GM12873 (cell line): ENCODE measurements around the gene ARID4B.

Source experiments
- CTCF ChIP-seq: IDR thresholded peaks from 2 replicates; pipeline ENCODE4 v1.5.1; 2012; ENCODE audit warnings: low read depth, mild to moderate bottlenecking, moderate library complexity, low read length, control low read depth; ENCODE audit not compliant: insufficient read depth; ENCODE audit errors: missing control alignments

Gene ARID4B

GRCh38 chr1:235131961-235132360 is 196.0 kb downstream of the ARID4B start:
- TF ChIP-seq CTCF, result no peak

- no peak for TF ChIP-seq CTCF
Measured at GRCh38 chr1:235130766-235131270, 197.2 kb downstream of the ARID4B start.

- TF ChIP-seq CTCF, result no peak
Measured at GRCh38 chr1:235129774-235130570, 198.0 kb downstream of the ARID4B start.

- peak; percentile 14 for TF ChIP-seq CTCF
Measured at GRCh38 chr1:235128456-235129328, 199.3 kb downstream of the ARID4B start, which contains the start of gene TOMM20. TSS of gene TOMM20 (minus strand) at chr1:235128837. CDS start at chr1:235128715, 122 bp downstream.

- no peak for TF ChIP-seq CTCF
Measured at GRCh38 chr1:235127732-235128455, 200.1 kb downstream of the ARID4B start.

GRCh38 chr1:235127203-235127602 is 200.8 kb downstream of the ARID4B start:
- TF ChIP-seq CTCF, result no peak
